HG02759 (cell line): ENCODE measurements around the gene CCDC144A.
"Not testable (repeated sequence)": the region's sequence is repeated elsewhere in the genome, so short reads cannot be mapped to it uniquely, and the experiment has no call there.

ENCODE experiments used
- ATAC-seq: cut with Tn5 transposase; IDR thresholded peaks from one replicate; pipeline ENCODE4 v1.9.1; 2021; ENCODE audit warnings: mild to moderate bottlenecking, moderate library complexity; ENCODE audit not compliant: unreplicated experiment

CCDC144A gene, protein sequence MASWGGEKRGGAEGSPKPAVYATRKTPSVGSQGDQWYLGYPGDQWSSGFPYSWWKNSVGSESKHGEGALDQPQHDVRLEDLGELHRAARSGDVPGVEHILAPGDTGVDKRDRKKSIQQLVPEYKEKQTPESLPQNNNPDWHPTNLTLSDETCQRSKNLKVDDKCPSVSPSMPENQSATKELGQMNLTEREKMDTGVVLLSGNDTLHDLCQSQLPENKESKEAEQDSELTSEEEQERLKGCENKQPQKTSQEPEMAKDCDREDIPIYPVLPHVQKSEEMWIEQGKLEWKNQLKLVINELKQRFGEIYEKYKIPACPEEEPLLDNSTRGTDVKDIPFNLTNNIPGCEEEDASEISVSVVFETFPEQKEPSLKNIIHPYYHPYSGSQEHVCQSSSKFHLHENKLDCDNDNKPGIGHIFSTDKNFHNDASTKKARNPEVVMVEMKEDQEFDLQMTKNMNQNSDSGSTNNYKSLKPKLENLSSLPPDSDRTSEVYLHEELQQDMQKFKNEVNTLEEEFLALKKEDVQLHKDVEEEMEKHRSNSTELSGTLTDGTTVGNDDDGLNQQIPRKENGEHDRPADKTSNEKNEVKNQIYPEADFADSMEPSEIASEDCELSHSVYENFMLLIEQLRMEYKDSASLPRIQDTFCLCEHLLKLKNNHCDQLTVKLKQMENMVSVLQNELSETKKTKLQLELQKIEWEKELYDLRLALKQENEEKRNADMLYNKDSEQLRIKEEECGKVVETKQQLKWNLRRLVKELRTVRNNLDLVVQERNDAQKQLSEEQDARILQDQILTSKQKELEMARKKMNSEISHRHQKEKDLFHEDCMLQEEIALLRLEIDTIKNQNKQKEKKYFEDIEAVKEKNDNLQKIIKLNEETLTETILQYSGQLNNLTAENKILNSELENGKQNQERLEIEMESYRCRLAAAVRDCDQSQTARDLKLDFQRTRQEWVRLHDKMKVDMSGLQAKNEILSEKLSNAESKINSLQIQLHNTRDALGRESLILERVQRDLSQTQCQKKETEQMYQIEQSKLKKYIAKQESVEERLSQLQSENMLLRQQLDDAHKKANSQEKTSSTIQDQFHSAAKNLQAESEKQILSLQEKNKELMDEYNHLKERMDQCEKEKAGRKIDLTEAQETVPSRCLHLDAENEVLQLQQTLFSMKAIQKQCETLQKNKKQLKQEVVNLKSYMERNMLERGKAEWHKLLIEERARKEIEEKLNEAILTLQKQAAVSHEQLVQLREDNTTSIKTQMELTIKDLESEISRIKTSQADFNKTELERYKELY (N-terminal part only)

DNA sequence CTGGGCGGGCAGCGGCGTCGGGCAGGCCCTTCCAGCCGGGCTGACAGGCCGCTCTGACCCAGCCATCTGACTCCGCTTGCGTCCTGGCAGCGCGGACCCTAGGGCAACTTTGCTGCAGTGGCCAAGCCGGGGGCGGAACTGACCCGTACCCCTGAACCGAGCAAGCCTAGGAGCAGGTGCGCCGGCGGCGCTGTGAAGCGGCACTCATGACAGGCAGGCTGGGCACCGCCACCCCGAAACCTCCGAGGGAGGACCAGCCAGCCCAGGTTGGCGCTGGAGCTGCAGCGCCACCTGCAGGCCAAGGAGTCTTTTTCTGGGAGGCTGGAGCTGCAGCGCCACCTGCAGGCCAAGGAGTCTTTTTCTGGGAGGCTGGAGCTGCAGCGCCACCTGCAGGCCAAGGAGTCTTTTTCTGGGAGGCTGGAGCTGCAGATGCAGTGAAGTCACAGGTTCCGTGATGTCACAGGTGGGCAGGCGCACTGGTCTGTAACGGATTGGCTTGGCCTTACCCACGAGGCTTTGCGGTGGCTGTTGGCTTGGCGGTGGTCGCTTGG is at the start of gene CCDC144A:
CCDC144A (plus strand) TSS at position 511 of the 551 bp plus-strand sequence. CDS start 160 bp downstream, outside the sequence.
- ATAC-seq, result not testable (repeated sequence)

DNA sequence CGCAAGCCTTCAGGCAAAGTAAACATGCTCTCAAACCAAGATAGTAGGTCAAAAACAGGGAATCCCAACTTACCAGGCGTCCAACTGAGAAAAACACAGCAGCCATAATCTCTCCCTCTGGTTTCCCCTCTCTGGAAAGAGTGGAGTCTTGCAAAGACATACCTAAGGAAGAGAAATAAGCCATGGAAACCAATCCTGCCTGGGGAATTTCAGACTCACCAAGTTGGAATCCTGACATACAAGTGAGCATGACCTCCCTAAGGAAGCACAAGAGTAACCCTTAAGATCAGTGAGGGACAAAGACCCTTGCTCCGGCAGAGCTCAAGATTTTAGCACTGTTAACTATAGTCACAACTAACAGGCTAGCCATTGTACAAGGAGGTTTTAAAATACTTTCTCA is 40.5 kb upstream of the CCDC144A start:
- ATAC-seq, result no peak

DNA sequence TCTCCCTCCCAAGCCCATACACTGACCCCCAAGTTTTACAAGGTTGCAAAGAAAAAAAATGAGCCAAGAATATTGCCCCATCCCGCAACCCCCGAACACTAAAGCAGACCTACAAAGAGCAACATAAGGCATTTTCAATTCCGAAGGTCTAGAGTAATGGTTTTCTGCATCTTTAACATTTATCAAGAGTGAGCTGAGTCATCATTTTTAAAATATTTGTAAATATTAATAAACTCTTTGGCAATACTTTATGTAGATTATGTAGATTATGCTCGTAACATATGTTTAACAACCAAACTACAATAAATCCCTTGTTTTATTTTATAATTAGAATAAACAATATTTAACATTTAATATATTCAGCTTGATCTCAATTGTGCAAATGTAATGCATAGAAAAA is 37.8 kb upstream of the CCDC144A start:
- ATAC-seq, result no peak

DNA sequence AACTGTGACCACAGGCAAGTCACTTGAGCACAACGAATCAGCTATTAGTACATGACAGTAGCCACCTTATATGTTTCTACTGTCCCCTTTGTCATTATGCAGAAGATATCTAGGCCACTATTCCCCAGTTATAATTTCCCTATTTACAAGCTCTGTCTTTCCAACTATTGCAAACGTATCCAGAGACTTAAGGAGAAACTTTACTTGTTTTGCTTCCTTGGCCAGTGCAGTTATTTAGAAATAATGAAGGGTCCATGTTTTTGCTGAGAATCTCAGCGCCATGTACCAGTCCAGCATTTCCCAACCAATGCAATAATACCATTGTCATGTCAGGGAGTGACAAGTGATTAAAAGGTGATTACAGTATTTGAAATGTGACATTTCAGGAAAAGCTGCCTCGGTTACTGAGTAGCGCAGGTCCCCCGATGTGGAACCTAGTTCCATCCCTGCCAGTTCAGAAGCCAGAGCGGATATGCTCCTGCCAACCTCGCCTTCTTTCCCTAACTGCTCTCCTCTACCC is 37.1 kb upstream of the CCDC144A start:
- ATAC-seq, result no peak

DNA sequence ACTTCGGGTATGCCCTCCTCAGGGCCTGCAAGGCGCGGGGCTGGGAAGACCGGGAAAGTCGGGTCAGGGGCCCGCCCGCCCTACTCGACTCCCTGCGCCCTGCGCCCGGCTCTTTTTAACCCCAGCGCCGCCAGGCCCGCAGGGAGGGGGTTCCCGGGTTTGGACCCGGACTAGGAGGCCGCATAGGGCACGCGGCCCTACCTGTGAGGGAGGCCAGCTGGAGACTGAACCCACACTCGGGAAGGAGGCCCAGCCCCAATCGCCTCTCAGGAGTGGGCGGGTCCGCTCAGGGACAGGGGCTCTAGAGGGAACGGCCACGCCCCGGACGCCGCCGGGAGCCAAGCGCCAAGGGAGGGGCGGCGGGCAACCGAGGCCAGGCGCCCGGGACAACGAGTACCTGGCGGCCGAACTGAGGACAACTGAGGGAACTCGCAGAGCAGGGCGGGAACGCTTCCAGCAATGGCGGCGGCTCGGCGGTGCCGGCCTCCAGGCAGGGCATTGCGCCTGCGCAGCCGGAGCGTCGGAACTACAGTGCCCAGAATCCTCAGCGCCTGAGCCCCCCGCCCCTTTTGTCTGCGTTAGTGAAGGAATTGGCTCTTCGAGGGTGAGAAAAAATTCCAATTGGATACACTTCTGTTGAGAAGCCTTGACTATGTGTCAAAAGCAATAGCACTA is 36.5 kb upstream of the CCDC144A start, which contains the start of gene ZNF624:
ZNF624 (minus strand) TSS at position 484 of the 675 bp plus-strand sequence.
- peak; percentile 97 for ATAC-seq

DNA sequence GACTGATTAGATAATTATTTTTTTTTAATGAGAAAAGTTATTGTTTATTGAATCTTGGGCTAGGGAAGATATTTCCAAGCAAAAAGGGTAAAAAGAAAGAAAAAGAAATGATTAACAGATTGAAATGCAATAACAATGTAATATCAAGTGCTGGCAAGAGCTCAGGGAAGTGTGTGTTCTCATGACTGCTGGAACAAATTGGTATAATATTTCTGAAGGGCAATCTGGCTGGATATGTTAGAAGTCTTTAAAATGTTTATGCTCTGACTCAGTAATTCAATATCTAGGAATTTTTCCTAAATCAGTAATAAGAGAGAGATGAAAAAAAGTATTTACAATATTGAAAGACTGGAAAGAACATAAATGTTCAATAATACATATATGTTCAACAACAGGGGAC is 28.8 kb upstream of the CCDC144A start:
- ATAC-seq, result no peak

DNA sequence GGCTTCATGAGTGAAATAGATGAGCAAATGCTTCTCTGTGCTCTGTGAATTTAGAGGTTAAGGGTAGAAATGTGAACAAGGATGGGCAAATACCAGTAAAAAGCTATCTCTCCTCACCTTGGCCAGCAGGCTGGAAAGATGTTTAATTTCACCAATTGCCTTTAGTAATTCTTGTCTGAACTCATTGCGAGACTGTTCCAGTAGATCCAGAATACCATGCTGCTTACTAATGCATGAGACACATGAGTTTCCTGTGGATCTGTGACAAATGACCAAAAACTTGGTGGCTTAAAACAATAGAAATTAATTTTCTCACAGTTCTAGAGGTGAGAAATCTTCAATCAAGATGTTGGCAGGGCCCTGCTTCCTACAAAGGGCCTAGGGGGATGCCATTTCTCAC is 27.1 kb upstream of the CCDC144A start:
- ATAC-seq, result no peak

DNA sequence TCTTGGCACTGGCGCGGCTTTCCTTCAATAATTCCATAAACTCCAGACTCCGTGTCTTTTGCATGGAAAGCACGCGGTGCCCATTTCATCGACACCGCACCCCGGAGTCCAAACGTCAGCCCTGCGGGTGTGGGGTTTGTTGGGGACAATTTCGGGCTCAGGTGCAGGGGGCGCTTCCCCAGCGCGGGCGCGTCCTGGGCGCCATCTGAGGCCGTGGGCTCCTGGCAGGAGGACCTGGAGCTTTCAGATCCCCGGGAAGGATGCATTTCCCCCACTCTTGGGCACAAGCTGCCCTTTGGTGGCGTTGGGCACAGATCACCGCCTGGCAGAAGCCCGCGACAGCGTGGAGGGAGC is 23.5 kb upstream of the CCDC144A start:
- ATAC-seq, result not testable (repeated sequence)

DNA sequence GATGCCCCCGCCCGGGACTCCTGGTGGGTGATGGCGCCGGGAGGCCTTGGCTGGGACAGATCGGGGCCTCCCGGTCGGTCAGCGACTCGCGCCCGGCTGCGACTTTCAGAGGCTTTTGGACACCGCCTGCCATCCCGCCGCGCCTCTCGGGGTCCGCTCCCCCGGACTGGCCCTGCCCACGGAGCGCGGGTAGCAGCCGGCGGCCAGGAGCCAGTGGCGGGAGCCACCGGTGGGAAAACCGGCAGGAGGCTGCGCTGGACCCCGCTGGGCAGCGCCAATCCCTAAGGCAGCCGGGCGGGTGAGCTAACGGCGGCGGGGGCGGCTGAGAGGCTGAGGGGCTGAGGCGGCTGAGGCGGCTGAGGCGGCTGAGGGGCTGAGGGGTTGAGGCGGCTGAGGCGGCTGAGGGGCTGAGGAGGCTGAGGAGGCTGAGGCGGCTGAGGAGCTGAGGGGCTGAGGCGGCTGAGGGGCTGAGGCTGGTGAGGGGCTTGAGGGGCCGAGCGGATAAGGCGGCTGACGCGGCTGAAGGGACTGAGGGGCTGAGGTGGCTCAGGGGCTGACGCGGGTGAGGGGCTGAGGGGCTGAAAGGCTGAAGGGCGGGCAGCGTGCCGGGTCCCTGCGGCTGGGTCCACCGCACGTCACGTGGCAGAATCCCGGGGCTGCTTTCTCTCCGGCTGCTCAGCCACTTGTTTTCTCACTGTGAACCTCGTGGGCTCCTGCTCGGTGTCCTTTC is 23.0 kb upstream of the CCDC144A start:
- ATAC-seq, result not testable (repeated sequence)

DNA sequence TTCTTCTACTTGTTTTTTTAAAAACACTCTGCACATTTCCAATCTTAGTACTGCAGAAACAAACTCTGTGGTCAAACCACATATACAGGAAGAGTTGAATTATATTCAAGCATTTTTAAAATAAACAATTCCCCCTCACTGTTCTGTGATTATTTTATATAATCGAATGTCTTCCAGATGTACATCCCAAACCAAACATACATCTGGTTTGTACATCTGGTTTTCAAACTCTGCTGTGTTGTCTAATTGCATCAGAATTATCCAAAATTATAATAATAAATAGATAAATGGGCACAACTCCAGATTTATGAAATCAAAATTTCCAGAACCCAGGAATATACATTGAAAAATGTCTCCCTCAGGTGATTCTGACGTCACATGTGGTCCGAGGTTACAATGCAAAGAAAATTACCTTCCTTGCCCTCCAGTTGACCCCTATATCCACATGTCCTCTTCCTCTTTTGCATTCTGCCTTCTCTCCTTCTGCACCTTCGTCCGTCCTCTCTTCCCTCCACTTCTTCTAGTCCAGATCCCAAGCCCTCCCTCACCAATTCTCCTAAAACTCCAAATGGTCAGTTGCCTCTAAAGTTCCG is 13.3 kb upstream of the CCDC144A start:
- ATAC-seq, result no peak

DNA sequence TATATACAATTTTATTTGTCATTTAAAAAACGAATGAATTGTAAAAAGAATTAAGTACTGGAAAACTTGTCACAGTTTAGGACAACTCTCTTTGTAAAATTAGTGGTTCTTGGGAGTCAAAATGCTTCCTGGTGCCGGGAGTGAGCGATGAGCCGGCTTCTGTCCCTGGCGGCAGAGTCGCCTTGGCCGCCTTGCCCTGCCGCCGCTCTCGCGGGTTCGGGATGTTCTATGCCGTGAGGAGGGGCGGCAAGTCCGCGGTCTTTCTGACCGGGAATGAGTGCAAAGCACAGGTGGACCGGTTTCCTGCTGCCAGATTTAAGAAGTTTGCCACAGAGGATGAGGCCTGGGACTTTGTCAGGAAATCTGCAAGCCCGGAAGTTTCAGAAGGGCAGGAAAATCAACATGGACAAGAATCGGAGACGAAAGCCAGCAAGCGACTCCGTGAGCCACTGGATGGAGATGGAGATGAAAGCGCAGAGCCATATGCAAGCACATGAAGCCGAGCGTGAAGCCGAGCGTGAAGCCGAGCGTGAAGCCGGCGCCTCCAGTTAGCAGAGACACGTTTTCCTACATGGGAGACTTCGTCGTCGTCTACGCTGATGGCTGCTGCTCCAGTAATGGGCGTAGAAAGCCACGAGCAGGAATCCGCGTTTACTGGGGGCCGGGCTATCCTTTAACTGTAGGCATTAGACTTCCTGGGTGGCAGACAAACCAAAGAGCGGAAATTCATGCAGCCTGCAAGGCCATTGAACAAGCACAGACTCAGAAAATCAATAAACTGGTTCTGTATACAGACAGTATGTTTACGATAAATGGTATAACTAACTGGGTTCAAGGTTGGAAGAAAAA is 6.5 kb upstream of the CCDC144A start:
- not testable (repeated sequence) for ATAC-seq

DNA sequence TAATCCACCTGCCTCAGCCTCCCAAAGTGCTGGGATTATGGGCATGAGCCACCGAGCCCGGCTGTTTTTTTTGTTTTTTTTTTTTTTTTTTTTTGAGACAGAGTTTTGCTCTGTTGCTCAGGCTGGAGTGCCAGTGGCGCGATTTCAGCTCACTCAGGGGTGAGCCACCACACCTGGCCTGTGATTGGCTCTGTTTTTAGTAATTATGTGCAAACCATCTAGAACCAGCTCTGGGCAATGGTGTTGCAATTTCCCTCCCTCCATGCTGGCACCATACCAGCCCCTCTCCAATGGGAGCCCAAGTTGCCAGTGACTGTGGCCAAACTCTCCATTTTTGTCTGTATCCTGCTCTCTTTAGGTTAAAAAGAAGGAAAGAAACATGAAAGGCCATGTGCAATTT is 4.0 kb upstream of the CCDC144A start:
- not testable (repeated sequence) for ATAC-seq

DNA sequence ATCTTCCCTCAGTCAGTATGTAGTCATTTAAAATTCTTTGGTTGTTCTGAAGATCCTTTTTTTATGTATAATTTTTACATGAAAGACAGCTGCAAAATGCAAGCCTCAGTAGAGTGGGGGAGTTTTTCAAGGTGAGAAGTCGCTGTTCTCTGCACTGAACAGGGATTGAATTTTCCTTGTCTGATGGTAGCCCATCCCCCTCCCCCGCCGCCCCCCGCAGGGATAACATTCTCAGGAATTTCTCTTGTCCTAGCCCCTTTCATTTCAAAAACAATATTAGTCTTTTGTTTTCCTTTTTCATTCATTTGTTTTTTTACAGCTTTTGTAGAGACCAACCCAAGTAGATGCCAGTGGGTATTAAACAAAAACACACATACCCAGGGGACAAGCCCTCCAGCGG is 2.9 kb upstream of the CCDC144A start:
- not testable (repeated sequence) for ATAC-seq

DNA sequence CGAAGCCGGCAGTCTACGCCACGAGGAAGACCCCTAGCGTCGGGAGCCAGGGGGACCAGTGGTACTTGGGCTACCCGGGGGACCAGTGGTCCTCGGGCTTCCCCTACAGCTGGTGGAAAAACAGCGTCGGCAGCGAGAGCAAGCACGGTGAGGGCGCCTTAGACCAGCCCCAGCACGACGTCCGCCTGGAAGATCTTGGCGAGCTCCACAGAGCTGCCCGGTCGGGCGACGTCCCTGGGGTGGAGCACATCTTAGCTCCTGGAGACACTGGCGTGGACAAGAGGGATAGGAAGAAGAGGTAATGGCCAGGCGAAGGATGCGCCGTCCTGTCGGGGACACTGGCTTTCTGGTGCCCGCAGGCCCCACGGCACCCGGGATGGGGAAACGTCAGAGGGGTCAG is 406 bp downstream of the CCDC144A start:
- ATAC-seq, result not testable (repeated sequence)

DNA sequence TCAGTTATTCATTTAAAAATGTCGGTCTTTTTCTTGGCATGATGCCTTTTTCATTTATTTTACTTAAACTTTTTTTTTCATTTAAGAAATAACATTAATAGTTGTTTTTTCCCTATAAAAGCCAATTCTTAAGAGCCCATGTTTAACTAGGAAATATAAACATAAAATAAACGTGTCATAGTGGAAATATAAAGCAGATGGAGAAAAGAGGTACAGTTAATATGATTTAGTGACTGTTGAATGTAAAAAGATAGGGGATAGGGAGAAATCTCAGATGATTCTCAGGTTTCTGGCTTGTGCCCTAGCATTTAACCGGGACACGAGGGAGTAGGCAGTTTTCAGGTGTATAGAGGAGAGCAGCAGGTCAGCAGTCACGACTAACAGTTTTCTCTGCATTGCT is 7.6 kb downstream of the CCDC144A start:
- ATAC-seq, result not testable (repeated sequence)

DNA sequence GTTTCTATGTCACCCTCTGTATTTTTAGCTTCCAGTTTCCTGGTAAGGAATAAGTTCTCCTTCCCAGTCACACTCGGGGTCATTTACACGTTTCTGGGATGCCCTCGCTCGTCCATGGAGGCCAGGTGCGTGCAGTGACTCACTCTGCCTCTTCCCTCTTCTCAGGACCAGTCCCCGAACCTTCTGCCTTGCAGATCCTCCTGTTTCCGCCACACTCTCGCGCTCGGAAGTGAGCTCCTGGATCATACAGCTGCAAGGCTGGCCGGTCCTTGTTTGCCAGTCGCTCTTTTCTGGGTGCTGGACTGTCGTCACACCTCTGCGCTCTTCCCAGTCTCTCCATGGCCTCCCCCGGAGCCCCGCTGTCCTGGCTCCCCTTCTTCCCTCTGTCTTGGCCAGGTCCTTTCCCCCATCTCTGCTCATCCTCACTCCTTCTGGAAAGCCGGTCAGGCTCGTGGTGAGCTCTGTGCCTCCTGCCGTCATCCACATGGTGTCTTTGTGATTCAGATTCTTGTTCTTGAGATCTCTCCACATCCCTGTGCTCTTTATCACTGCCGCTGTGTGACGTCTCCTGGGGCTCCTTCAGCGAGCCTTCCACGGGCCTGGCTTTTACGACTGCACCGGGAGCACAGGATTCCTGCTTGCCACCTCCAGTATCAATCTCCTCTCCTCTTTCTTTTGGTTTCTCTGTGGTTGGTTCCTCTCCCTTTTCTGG is 55.6 kb downstream of the CCDC144A start:
- not testable (repeated sequence) for ATAC-seq

DNA sequence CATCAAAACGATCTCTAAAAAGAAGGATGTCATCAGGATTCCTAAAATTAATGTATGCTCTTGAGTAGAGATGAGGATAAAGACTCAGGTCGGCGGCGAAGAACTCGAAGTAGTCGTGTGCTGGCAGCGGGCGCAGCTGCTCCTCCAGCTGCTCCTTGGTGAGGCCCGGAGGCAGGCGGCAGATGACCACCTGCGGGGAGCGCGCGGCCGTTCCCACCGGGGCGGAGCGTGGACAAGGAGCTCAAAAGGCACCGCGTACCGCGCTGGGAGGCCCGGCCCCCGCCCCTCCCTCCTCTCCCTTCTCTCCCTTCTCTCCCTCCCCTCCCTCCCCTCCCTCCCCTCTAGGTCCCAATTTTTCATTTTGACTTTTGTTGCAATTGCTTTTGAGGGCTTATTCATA is 56.5 kb downstream of the CCDC144A start:
- not testable (repeated sequence) for ATAC-seq
